ENCODE measurements around the gene LARP1B. TPM values are rescaled to one million over a fixed set of nuclear protein-coding genes. Genes with fewer than 3 reads are reported as not detected.

LARP1B gene
- total RNA-seq, 1 experiment from 2014 or later = 42.9 TPM

- Mint-ChIP-seq H3K27ac (no peak overlapping the region), H3K36me3 (ENCODE audit: insufficient read depth in 1 of 3, low read depth in 3 of 3) (peaks cover 14 to 28% (median 20%) of the 10 kb centered on the region in 3 experiments; a peak in 6 of 7 replicates), H3K9me3 (peaks cover 3 to 4% of the 10 kb centered on the region in 2 experiments; a peak in 4 of 5 replicates), H3K4me3 (no peak overlapping the region), H3K27me3 (ENCODE audit: low read depth) (no peaks in the 10 kb centered on the region), H3K4me1 (peaks cover 2% of the 10 kb centered on the region in 2 experiments; a peak in 2 of 4 replicates)
- no peak overlapping the region for H2BK5ac ChIP-seq (ENCODE audit: insufficient read length, low read length)
- WGBS (ENCODE audit: extremely low coverage, insufficient read length, low lambda C conversion rate) = no CpG with 5 or more reads among the region's 5 CpGs
- no peaks in the 10 kb centered on the region for H4K20me1 ChIP-seq (ENCODE audit: control insufficient read depth, insufficient read depth, insufficient read length)
- no peak overlapping the region for H3K4ac ChIP-seq (ENCODE audit: low read depth, low read length)
- H2BK20ac ChIP-seq (ENCODE audit: low read depth, low read length, poor library complexity, severe bottlenecking) = no peak overlapping the region
- no peak overlapping the region for H4K8ac ChIP-seq (replicated peaks; ENCODE audit: insufficient read length, low read depth, low read length)
- H2BK120ac ChIP-seq (ENCODE audit: low read depth, low read length, poor library complexity, severe bottlenecking) = no peak overlapping the region
- TF ChIP-seq, protein P1, sequence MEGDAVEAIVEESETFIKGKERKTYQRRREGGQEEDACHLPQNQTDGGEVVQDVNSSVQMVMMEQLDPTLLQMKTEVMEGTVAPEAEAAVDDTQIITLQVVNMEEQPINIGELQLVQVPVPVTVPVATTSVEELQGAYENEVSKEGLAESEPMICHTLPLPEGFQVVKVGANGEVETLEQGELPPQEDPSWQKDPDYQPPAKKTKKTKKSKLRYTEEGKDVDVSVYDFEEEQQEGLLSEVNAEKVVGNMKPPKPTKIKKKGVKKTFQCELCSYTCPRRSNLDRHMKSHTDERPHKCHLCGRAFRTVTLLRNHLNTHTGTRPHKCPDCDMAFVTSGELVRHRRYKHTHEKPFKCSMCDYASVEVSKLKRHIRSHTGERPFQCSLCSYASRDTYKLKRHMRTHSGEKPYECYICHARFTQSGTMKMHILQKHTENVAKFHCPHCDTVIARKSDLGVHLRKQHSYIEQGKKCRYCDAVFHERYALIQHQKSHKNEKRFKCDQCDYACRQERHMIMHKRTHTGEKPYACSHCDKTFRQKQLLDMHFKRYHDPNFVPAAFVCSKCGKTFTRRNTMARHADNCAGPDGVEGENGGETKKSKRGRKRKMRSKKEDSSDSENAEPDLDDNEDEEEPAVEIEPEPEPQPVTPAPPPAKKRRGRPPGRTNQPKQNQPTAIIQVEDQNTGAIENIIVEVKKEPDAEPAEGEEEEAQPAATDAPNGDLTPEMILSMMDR (conservative IDR thresholded peaks at IDR 0.05) = peak; percentile 92
- no peak overlapping the region for H3K23ac ChIP-seq (ENCODE audit: insufficient read length, low read depth, low read length)
- no peak overlapping the region for H3K18ac ChIP-seq (ENCODE audit: insufficient read length, low read depth, low read length)
- H2AFZ ChIP-seq (ENCODE audit: low read length) = no peak overlapping the region
- H4K91ac ChIP-seq (ENCODE audit: insufficient read length, low read depth, low read length) = no peak overlapping the region
- H2BK12ac ChIP-seq (ENCODE audit: insufficient read length, low read depth, low read length) = no peak overlapping the region
- H3K9me3 ChIP-seq (ENCODE audit: control insufficient read depth, low read depth, low read length) = peaks cover 4% of the 10 kb centered on the region
- H3K79me2 ChIP-seq (ENCODE audit: insufficient read depth, low read length) = no peaks in the 10 kb centered on the region
- no peak overlapping the region for H3K4me2 ChIP-seq (ENCODE audit: insufficient read depth, insufficient read length, low read length)
- no peaks in the 10 kb centered on the region for H3K23me2 ChIP-seq (ENCODE audit: insufficient read length, low read depth, low read length, poor library complexity, severe bottlenecking)
- H3T11ph ChIP-seq (ENCODE audit: low read length) = no peak overlapping the region
- no peak overlapping the region for H2BK15ac ChIP-seq (ENCODE audit: low read depth, low read length)
- no peaks in the 10 kb centered on the region for H3K79me1 ChIP-seq (ENCODE audit: insufficient read depth, low read depth, low read length, poor library complexity, severe bottlenecking)
- H3K27ac ChIP-seq (ENCODE audit: insufficient read length, low read depth, low read length) = no peak overlapping the region
- H3K56ac ChIP-seq (ENCODE audit: insufficient read length, low read depth, low read length) = no peak overlapping the region
- H3K9ac ChIP-seq (ENCODE audit: extremely low read depth, insufficient read length, low read length) = no peak overlapping the region
- H4K5ac ChIP-seq (ENCODE audit: insufficient read length, low read depth, low read length) = no peak overlapping the region
- no peak overlapping the region for H2AK5ac ChIP-seq (ENCODE audit: insufficient read length, low read length)
- peak; percentile 61 for DNase-seq
- H3K27me3 ChIP-seq (ENCODE audit: insufficient read depth, low read length) = no peaks in the 10 kb centered on the region
- no peak overlapping the region for H3K14ac ChIP-seq (ENCODE audit: insufficient read depth, low read length)
- no peaks in the 10 kb centered on the region for H3K4me1 ChIP-seq (ENCODE audit: insufficient read depth, low read length)
These were observed 130.1 kb downstream of the LARP1B start for GRCh38 chr4:128191115-128191781.

All from H9 (cell line).